Stimulated activated CD4-positive, alpha-beta T cell treated with anti-CD3 and anti-CD28 coated beads, Interleukin-1b, Interleukin-23, amount 100 ng/mL, for 48 hours (primary cell): ENCODE data around the gene MAP3K14.

ENCODE experiments used
- DNase-seq: peaks from one replicate; pipeline ENCODE4 v3.0.0-alpha.2; 2020

Gene MAP3K14

DNA sequence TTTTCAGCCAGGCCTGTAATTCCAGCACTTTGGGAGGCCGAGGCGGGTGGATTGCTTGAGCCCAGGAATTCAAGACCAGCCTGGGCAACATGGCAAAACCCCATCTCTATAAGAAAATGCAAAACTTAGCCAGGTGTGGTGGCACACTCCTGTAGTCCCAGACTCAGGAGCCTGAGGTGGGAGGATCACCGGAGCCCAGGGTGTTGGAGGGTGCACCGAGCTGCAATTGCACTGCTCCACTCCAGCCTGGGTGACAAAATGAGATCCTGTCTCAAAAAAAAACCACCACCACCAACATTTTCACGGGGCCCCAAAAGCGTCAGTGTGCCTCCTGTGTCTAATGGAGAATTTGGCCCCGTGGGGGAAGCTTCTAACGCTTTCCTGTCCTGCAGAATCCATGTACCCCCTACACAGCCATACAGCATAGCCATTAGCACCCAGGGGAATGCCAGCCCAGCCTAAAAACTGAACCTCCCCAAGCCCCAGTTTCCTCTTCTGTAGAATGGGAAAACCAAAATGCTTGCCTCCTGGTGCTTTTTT, 22.2 kb upstream of the MAP3K14 start:
- no peak for DNase-seq

DNA sequence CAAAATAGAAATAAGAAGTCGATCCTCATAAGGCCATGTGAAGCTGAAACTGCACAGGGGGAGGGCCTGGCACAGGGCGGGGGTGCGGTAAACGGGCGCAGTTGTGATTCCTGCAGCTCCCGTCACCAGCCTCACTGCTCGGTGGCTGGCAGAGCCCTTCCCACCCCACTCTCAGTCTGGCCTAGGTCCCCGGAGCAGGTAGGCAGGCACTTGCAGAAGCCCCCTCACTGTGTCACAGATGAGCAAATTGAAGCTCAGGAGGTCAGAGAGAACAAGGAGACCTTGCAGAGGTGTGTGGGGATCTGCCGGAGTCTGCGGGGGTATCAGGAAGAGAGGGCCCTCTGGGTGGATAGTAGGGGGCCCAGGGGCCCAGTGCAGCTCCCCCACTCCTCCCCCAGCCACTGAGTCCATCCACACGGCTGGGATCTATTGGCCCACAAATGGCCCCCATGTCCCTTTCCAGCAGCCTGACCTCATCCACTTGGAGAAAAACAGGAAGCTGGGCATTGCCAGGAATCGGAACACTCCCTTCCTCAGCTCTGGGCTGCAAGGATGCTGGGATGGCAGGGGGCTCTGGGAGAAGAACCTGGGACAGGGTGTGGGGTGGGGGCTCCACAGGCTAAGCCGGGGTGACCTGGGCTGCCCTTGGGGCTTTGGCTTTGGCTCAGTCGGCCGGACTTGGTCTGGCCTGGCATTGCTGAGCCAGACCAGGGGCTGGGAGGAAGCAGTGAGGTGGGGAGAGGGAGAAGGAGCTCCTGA, 21.4 kb upstream of the MAP3K14 start:
- DNase-seq = no peak

DNA sequence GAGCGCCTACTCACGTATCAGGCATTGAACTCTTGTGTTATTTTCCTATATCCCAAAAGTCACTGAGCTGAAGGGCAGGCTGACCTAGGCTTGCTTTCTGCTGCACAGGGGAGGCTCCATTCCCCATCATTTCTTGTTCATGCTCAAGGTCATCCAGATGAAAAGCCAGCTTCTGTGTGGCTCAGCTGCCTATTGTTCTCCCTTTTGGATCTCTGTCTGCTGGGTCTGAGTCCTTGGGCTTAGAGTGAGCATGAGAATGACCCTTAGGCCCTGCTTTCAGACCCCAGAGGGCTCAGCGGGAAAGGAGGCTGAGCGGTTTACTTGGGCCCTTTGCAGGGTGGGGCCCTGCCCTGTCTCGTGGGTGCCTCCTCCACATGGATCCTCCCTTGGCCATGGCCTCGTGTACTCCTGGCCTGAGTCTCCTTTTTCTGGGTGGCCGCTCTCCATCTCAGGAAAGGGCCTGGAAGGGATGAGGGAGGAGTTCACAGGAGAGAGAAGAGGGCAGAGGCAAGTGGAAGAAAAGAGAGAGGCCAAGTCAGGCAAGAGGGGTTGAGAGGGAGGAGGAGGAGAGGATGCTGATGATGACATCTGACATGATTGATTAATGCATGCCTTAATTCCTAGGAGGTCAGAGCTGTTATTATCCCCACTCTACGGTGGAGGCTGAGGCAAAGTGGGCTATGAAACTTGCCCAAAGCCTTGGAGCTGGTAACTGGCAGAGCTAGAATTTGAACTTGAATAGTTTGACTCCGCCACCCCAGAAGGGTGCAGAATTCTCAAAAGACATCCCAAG, 19.8 kb upstream of the MAP3K14 start:
- no peak for DNase-seq

DNA sequence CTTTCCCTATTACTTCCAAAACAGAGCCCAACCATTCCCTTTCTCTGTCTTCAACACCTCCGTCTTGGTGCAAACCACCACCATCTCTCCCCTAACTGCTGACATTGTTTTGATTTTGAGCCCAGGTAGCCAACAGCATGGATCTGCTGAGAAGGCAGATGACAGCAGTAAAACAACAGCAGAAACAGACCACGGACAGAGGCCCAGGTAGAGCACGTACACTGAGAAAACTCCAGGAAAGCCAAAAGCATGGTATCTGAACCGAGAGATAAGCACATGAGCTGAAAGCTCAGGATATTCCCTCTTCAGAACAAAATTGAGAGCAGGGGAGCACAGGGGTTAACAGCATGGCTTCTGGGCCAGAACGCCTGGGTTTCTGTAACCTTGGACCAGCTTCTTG, 18.9 kb upstream of the MAP3K14 start:
- DNase-seq = no peak

DNA sequence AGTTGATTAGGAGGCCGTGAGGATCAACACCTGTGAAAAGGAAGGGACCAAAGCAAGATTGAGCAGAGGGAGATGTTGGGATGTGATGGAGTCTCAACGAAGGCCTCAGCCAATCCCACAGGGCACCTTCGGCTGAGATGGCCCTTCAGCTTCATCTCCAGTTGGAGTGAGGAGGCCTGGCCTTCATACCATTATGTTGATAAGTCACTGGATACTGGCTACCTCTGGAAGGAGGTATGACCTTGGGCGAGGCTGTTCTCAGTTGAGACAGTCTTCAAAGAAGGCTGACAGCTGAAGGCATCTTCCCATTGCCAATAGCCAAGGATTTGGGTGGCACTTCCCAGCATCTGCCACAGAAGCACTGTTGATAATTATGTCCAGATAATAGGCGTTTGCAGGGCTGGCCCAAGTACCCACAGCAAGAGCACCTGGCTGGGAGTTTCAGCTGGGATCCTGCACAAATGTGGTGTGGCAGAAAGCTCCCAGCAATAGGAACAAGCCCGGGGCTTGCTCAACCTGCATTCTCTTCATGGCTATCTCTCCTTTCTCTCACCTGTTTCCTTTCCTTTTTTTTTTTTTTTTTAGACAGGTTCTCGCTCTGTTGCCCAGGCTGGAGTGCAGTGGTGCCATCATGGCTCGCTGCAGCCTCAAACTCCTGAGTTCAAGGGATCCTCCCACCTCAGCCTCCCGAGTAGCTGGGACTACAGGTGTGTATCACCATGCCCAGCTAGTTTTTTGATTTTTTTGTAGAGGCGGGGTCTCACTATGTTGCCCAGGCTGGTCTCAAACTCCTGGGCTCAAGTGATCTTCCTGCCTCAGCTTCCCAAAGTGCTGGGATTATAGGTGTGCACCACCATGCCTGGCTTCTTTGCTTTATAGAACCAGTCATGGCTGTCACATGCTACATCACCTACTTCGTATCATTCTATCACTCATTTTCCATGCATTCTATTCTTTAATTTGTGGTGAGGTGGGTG, 18.2 kb upstream of the MAP3K14 start:
- no peak for DNase-seq

DNA sequence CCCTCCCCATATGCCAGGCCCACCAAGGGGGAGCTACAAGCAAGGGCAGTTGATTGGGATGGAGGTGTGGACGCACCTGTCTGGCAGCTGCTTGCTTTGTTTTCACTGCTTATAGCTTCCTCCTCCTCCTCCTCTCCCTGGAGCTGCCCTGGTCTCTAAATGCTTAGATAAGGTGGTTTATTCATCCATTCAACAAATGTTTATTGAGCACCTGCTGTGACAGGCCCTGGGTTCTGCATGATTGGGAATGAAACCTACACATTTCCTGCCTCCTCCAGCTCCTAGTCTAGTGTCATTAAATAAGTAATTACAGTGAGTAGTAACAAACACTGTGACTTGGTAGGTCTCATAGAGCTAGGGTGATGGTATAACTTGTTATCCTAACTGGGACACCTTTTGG, 17.4 kb upstream of the MAP3K14 start:
- DNase-seq = no peak

DNA sequence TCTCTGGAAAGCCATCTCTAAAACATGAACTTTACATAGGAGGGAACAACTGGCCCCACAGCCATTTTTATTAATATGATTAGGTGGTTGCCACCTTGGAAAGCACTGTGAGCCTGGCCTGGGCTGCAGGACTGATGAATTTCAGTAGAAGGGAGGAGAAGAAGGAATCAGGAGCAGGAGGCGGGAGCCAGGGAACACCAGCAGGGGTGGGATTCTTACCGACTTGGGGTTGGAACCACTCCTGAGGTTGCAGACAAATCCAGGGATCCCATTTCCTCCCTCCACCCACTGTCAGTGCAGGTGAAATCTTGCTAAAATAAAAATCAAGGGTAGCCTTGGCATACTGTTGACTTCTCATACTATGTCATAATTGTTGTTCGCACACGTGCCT, 16.9 kb upstream of the MAP3K14 start:
- no peak for DNase-seq

GRCh38 chr17:45332989-45333701, 16.3 kb upstream of the MAP3K14 start:
- DNase-seq = no peak

DNA sequence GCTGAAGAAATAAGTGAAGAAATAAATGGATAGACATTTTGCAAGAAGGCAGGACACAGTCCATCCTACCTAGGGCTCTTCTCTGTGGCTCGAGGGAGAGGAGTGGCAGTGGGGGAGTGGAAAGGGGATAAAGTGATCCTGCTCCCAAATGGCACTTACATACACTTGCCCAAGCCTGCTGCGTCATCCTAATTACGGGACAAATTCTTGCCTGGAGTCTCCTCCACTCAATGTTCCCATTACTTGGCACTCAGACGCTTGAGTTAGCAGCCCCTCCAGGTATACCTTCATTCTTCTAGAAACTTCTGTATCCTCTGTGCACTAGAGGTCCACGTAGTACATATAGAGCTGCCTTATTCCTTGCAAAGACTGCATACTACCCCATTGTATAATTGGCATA, 15.7 kb upstream of the MAP3K14 start:
- no peak for DNase-seq

DNA sequence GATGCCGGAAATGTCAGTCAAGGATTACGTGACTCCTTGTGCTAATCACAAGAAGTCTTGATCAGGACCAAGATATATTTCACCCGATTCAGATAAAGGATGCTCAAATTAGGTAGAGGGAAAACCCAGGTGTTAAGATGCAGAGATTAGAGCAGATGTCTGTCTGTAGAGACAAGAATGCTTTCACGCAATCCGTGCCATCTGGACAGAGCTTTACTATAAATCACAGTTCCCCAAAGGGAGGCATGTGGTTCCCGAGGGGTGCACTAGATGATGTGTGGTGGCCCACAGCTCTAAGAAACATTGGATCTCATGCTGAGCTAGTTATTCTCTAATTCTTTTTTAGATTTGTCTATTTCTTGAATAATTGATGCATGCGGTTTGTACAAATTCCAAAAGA, 9.8 kb upstream of the MAP3K14 start:
- DNase-seq = no peak

DNA sequence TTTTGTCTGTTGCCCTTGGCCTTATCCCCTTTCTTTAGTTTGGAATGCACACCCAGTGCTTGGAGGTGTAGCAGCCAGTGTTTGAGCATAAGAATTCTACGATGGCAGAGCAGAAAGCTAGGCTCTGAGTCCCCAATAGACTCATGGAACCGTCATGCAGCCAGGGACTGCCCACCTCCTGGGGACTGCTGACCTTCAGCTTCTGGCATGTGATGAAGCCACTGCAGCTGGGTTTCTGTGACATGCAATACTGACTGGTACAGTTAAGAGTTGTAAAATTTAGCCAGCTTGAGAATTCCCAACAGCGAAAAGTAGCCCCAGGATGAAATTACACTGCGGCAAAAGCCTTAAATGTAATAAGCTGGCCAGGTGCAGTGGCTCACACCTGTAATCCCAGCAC, 9.0 kb upstream of the MAP3K14 start:
- DNase-seq = no peak

DNA sequence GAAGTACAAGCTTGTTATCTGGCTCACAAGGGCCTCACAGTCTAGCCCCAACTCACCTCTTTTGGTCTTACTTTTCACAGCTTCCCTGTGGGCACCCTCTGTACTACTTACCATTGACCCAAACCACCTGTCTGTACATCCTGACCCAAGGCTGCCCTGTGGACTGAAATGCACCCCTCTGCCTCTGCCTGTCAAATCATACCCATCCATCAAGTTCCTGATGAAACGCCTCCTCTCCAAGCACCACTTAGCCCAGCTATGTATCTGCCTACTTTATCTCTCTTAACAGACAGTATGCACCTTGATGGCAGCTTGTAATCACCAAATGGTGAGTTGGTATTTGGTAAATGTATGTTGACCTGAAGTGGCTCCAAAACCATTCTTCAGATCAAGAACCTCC, 7.5 kb upstream of the MAP3K14 start:
- DNase-seq = no peak

- no peak for DNase-seq
These were observed 5.3 kb upstream of the MAP3K14 start for GRCh38 chr17:45322168-45322567.

- DNase-seq = no peak
These were observed 4.2 kb upstream of the MAP3K14 start for GRCh38 chr17:45320931-45321461.

DNA sequence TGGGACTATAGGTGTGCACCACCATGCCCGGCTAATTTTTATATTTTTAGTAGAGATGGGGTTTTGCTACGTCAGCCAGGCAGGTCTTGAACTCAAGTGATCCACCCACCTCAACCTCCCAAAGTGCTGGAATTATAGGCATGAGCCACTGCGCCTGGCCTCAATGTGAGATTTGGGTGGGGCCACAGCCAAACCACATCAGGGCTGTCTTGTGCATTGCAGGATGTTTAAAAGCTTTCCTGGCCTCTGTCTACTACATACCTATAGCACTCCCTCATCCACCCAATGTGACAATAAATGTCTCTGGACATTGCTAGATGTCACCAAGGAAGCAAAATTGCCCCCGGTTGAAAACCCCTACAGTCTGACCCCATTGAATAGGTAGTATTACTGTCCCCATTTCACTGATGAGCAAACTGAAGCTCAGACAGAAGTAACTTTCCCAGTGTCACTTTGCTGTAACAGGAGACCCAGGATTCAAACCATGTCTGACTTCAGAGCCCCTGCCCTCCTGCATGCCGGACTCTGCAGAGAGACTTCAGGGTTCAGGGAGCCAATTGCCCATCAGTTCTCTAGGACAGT, 3.6 kb upstream of the MAP3K14 start:
- no peak for DNase-seq

DNA sequence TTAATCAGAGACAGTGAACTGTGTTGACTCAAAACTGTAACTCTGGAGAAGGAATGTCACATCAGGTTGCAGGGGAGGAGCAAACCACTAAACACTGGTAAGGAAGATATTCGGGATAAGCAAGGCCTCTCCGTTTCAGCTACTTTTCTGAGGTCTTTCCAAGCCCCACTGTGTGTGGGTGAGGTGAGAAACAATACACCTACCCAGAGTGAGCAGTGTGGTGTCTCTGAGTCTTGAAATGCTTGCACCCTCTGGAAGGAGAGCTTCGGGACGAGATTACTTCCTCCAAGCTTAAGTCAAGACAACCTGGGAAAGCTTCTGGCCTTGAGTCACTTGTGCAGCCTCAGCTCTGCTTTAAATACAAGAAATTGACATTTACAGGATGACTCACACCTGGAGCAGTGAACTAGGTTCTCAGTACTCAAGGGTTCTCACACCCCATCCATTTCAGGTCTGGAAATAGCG, 2.5 kb upstream of the MAP3K14 start:
- DNase-seq = no peak

- DNase-seq = no peak
These were observed 1.9 kb upstream of the MAP3K14 start for GRCh38 chr17:45318561-45319230.

GRCh38 chr17:45317111-45317928, 500 bp upstream of the MAP3K14 start:
- peak; percentile 100 for DNase-seq

- no peak for DNase-seq
These were observed 979 bp downstream of the MAP3K14 start for GRCh38 chr17:45315648-45316433.
